ENCODE measurements around the gene SUPT6H. TPM values are rescaled to one million over a fixed set of nuclear protein-coding genes. Genes with fewer than 3 reads are reported as not detected.

The SUPT6H gene
- total and polyA plus RNA-seq, 2 donors (not counting 3 experiments of a cell fraction or from before 2014, with no cell fraction given): 33.9 to 79.2 TPM

DNA sequence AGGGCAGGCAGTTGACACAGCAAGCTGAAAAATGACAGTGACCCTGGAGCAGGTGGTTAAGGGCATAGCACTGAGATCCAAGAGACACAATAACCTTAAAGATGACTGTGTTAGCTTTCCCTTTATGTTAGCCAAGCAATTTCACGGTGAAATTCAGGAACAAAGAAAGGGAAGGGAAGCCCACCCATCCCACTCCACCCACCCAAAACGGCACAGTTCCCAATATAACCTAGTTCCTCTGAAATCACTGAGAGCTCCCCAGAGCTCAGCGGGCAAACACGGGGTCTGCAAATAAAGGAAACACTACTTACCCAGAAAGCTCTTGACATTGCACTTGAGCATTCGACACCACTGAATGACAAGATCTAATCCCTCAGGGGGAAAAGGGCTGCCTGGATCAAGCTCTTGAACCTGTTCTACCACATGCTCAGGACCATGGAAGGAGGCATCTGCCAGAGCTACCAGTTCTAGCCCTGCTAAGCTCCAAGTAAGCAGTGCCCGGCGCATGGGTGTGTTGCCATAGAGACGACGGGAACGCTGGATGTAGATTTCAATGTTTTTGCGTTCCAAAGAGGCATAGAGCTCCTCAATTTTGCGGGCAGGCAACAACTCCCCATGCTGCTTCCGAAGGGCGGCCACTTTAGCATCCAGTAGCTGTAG lies 27.7 kb upstream of the SUPT6H start:
- intact Hi-C loops (cut with micrococcal nuclease) (no loop called here), dilution Hi-C loops (cut with MboI; ENCODE audit: extremely low pct_ligation_motif_present, low sequenced_read_pairs) (no loop called here)
- Histone ChIP-seq H3K27me3 (ENCODE audit: control insufficient read depth in 2 of 2, insufficient read depth in 2 of 2, low read length in 2 of 2) (no peaks in the 10 kb centered on the region), H3K9me3 (replicated peaks; ENCODE audit: control insufficient read depth, insufficient read depth, low read length) (no peaks in the 10 kb centered on the region), H3K27ac (ENCODE audit: insufficient read depth, low read depth, low read length) (no peak overlapping the region), H4K20me1 (replicated peaks; ENCODE audit: control insufficient read depth, extremely low read depth, insufficient read depth, low read length) (no peaks in the 10 kb centered on the region), H3K9me1 (replicated peaks; ENCODE audit: control insufficient read depth, extremely low read depth, insufficient read depth, low read length) (no peaks in the 10 kb centered on the region), H2AFZ (ENCODE audit: low read depth, low read length) (no peak overlapping the region), H3K4me1 (ENCODE audit: control insufficient read depth, extremely low read depth, insufficient read depth, low read length) (no peaks in the 10 kb centered on the region), H3K4me2 (ENCODE audit: insufficient read depth, low read length) (no peak overlapping the region), H3K4me3 (replicated peaks in 1 of 3; ENCODE audit: insufficient read depth in 1 of 3, low read depth in 1 of 3, low read length in 3 of 3) (no peak overlapping the region), H3K36me3 (ENCODE audit: control insufficient read depth in 2 of 2, extremely low read depth in 1 of 2, insufficient read depth in 2 of 2, low read length in 2 of 2) (peaks cover 48 to 63% of the 10 kb centered on the region in 2 experiments), H3K79me2 (ENCODE audit: control insufficient read depth, insufficient read depth, low read length) (peaks cover 23% of the 10 kb centered on the region), H3K9ac (replicated peaks; ENCODE audit: extremely low read depth, insufficient read depth, low read length) (no peak overlapping the region)
- DNase-seq (ENCODE audit: low read depth, low spot score) (no peak), FAIRE-seq (no peak)
- TF ChIP-seq FOS (IDR thresholded peaks at IDR 0.05; ENCODE audit: borderline replicate concordance, insufficient read depth, low read length): no peak
- TF ChIP-seq EZH2 (IDR thresholded peaks at IDR 0.05; ENCODE audit: borderline replicate concordance, low read depth, low read length, severe bottlenecking): no peak
- no peak for TF ChIP-seq POLR2AphosphoS5 (IDR thresholded peaks at IDR 0.05; ENCODE audit: insufficient read depth, low read depth, low read length)
- TF ChIP-seq MYC (IDR thresholded peaks at IDR 0.05; ENCODE audit: low read depth, low read length): no peak
- no peak for TF ChIP-seq JUN (IDR thresholded peaks at IDR 0.05; ENCODE audit: borderline replicate concordance, insufficient read depth, insufficient read length, low read depth)
- no peak for TF ChIP-seq MAX (IDR thresholded peaks at IDR 0.05; ENCODE audit: insufficient read depth, insufficient read length)
- TF ChIP-seq, protein P1, sequence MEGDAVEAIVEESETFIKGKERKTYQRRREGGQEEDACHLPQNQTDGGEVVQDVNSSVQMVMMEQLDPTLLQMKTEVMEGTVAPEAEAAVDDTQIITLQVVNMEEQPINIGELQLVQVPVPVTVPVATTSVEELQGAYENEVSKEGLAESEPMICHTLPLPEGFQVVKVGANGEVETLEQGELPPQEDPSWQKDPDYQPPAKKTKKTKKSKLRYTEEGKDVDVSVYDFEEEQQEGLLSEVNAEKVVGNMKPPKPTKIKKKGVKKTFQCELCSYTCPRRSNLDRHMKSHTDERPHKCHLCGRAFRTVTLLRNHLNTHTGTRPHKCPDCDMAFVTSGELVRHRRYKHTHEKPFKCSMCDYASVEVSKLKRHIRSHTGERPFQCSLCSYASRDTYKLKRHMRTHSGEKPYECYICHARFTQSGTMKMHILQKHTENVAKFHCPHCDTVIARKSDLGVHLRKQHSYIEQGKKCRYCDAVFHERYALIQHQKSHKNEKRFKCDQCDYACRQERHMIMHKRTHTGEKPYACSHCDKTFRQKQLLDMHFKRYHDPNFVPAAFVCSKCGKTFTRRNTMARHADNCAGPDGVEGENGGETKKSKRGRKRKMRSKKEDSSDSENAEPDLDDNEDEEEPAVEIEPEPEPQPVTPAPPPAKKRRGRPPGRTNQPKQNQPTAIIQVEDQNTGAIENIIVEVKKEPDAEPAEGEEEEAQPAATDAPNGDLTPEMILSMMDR (IDR thresholded peaks at IDR 0.05; ENCODE audit: extremely low read depth in 1 of 2, insufficient read depth in 1 of 2, low read depth in 1 of 2, low read length in 2 of 2): no peak
- TF ChIP-seq POLR2A (IDR thresholded peaks at IDR 0.05; ENCODE audit: low read depth, low read length): no peak
- no peak for TF ChIP-seq GATA2 (IDR thresholded peaks at IDR 0.05; ENCODE audit: insufficient read depth, insufficient read length, low read depth, low read length)
- BruUV-seq (replicated peaks): no TSS peak
- CTCF ChIA-PET: interaction anchor here (1.1 to 1.6 kb wide), 3 partner anchors 13 to 21 kb away, joined by 3 to 5 read pairs (median 3); no protein-coding TSS in a partner anchor
- POLR2A ChIA-PET: interaction anchor here (1.0 kb wide), 1 partner anchor 11 kb away, joined by 3 read pairs; the partner anchor contains the start of gene BLTP2

Data from endothelial cell of umbilical vein (primary cell).